NCI-H1417 (cell line): Measurements from ENCODE around the gene TBC1D10A.

Source experiments
- DNase-seq, 3 experiments: peaks; one replicate each; lab custom pipeline; 2025; lab: John Stamatoyannopoulos, UW

Gene TBC1D10A

GRCh38 chr22:30299322-30299721 lies 27.4 kb downstream of the TBC1D10A start:
- DNase-seq, result no peak

GRCh38 chr22:30297991-30298701 lies 28.6 kb downstream of the TBC1D10A start:
- peak in 1 of 3 experiments; percentile 12 for DNase-seq

- no peak for DNase-seq
Measured at GRCh38 chr22:30297276-30297990, 29.3 kb downstream of the TBC1D10A start.

- DNase-seq, result no peak
Measured at GRCh38 chr22:30296833-30297232, 29.9 kb downstream of the TBC1D10A start.

GRCh38 chr22:30296324-30296723 lies 30.4 kb downstream of the TBC1D10A start:
- no peak for DNase-seq

- no peak for DNase-seq
Measured at GRCh38 chr22:30295576-30295975, 31.2 kb downstream of the TBC1D10A start.

- DNase-seq, result no peak
Measured at GRCh38 chr22:30294830-30295229, 31.9 kb downstream of the TBC1D10A start.

- DNase-seq, result peak in 2 of 3 experiments; percentile 1 to 6
Measured at GRCh38 chr22:30294066-30294465, 32.7 kb downstream of the TBC1D10A start.

- DNase-seq, result no peak
Measured at GRCh38 chr22:30293026-30293425, 33.7 kb downstream of the TBC1D10A start.

- no peak for DNase-seq
Measured at GRCh38 chr22:30292069-30292970, 34.4 kb downstream of the TBC1D10A start.

- DNase-seq, result peak in 2 of 3 experiments; percentile 7 to 17
Measured at GRCh38 chr22:30291058-30291892, 35.5 kb downstream of the TBC1D10A start.

GRCh38 chr22:30290342-30291057 lies 36.2 kb downstream of the TBC1D10A start:
- peak in 2 of 3 experiments; percentile 7 to 22 for DNase-seq

GRCh38 chr22:30289980-30290313 lies 36.8 kb downstream of the TBC1D10A start:
- DNase-seq, result no peak

GRCh38 chr22:30289141-30289979 lies 37.4 kb downstream of the TBC1D10A start, which contains the start of gene CASTOR1:
Gene CASTOR1 (minus strand): TSS chr22:30289505. CDS start chr22:30289497, 8 bp downstream.
- peak; percentile 82 to 94 (median 88) for DNase-seq

- peak in 1 of 3 experiments; percentile 14 for DNase-seq
Measured at GRCh38 chr22:30288419-30289140, 38.2 kb downstream of the TBC1D10A start.

- DNase-seq, result peak; percentile 38 to 75 (median 49)
Measured at GRCh38 chr22:30287648-30288418, 38.9 kb downstream of the TBC1D10A start.

- DNase-seq, result peak; percentile 21 to 42 (median 35)
Measured at GRCh38 chr22:30286813-30287647, 39.7 kb downstream of the TBC1D10A start.
